HepG2 (cell line): Measurements from ENCODE around the gene ALDH1L2. TPM values are rescaled to one million over a fixed set of nuclear protein-coding genes. Genes with fewer than 3 reads are reported as not detected.

ENCODE experiments used
- ATAC-seq: fragments of 200-7000 bp; cut with Tn5 transposase; 3 replicates; pipeline ENCODE4 v1.9.1; 2020; ENCODE audit warnings: mild to moderate bottlenecking, moderate library complexity
- BruUV-seq: library from RNA; stranded (reverse); fragments of 400-500 nt; replicated peaks from 2 replicates; lab custom pipeline; 2021; lab: Mats Ljungman, UMichigan
- CTCF ChIA-PET: fragments of 300-600 bp; formaldehyde crosslinking; extraction: SDS; loops from one replicate; lab custom pipeline; 2021; ENCODE audit warnings: low total read pairs, inconsistent platforms, low intra/inter-chr PET ratio; lab: Yijun Ruan, JAX
- POLR2A ChIA-PET: fragments of 350-600 bp; sonication (Branson Sonifier 250); formaldehyde crosslinking; loops from one replicate; lab custom pipeline; 2020; ENCODE audit warnings: antibody characterized with exemption, inconsistent platforms; lab: Yijun Ruan, JAX
- DNase-seq: peaks from one replicate; pipeline ENCODE4 v3.0.0-alpha.2; 2015; ENCODE audit warnings: low spot score
- FAIRE-seq: peaks from 3 replicates; lab custom pipeline; 2011; peaks lifted over from hg19 to GRCh38; lab: Jason Lieb, UNC
- H2AFZ ChIP-seq: one replicate; pipeline ENCODE4 v1.6.1; 2011; ENCODE audit warnings: low read length, inconsistent platforms
- H3K27ac ChIP-seq: fragments of 300-600 bp; 3 replicates; pipeline ENCODE4 v1.8.0; 2011; ENCODE audit warnings: mixed run types, mild to moderate bottlenecking, mixed read lengths, low read length, inconsistent platforms; ENCODE audit not compliant: insufficient read depth; ENCODE audit errors: extremely low read length
- H3K27me3 ChIP-seq, 2 experiments: fragments of 200-600 bp in 1 of 2; 2 replicates in 1 of 2; 3 replicates in 1 of 2; pipeline versions ENCODE4 v1.6.0 to v1.8.0; 2011; ENCODE audit warnings: low read length in 2 of 2, mild to moderate bottlenecking in 2 of 2, moderate library complexity in 2 of 2, inconsistent platforms in 1 of 2; ENCODE audit not compliant: insufficient read depth in 2 of 2, control insufficient read depth in 1 of 2
- H3K36me3 ChIP-seq, 2 experiments: fragments of 200-600 bp in 1 of 2; replicated peaks in 1 of 2; 2 replicates in 1 of 2; 3 replicates in 1 of 2; pipeline versions ENCODE4 v1.5.1 to v1.8.0; 2011; ENCODE audit warnings: low read length in 2 of 2, inconsistent platforms in 1 of 2; ENCODE audit not compliant: insufficient read depth in 2 of 2, control insufficient read depth in 1 of 2
- H3K4me1 ChIP-seq: 2 replicates; pipeline ENCODE4 v1.5.1; 2012; ENCODE audit warnings: low read length, inconsistent platforms; ENCODE audit not compliant: insufficient read depth
- H3K4me2 ChIP-seq: 2 replicates; pipeline ENCODE4 v1.6.0; 2011; ENCODE audit warnings: low read depth, low read length, inconsistent platforms
- H3K4me3 ChIP-seq, 3 experiments: fragments of 200-600 bp in 1 of 3; sonication (generic), shearing (Covaris generic) in 1 of 3; replicated peaks in 1 of 3; 2 replicates each; pipeline ENCODE4 v1.5.1; 2011 to 2016; ENCODE audit warnings: low read length in 3 of 3, inconsistent platforms in 2 of 3, low read depth in 2 of 3, mild to moderate bottlenecking in 2 of 3, control low read depth in 1 of 3, mixed read lengths in 1 of 3; ENCODE audit not compliant: insufficient read depth in 1 of 3
- H3K79me2 ChIP-seq: one replicate; pipeline ENCODE4 v1.6.1; 2011; ENCODE audit warnings: low read length, inconsistent platforms; ENCODE audit not compliant: insufficient read depth
- H3K9ac ChIP-seq: 2 replicates; pipeline ENCODE4 v1.6.0; 2011; ENCODE audit warnings: mild to moderate bottlenecking, low read depth, low read length, inconsistent platforms; ENCODE audit not compliant: insufficient read depth
- H3K9me3 ChIP-seq: 2 replicates; pipeline ENCODE4 v1.5.1; 2012; ENCODE audit warnings: mild to moderate bottlenecking, low read length
- H4K20me1 ChIP-seq: 2 replicates; pipeline ENCODE4 v1.6.0; 2011; ENCODE audit warnings: inconsistent platforms, mild to moderate bottlenecking, low read length, moderate library complexity; ENCODE audit not compliant: insufficient read depth
- IKZF4 ChIP-seq: sonication (generic); formaldehyde crosslinking; IDR thresholded peaks from 2 replicates; pipeline ENCODE4 v1.5.1; 2020; ENCODE audit warnings: borderline replicate concordance, mild to moderate bottlenecking, low read depth, missing genetic modification reagents; ENCODE audit errors: not compliant biosample characterization
- KDM4B ChIP-seq: sonication (generic); formaldehyde crosslinking; IDR thresholded peaks from 2 replicates; pipeline ENCODE4 v1.4.0; 2020; ENCODE audit warnings: missing genetic modification reagents
- LCORL ChIP-seq, 2 experiments: fragments of 450-650 bp in 1 of 2; sonication (generic) in 1 of 2; formaldehyde crosslinking in 1 of 2; IDR thresholded peaks; 2 replicates each; pipeline versions ENCODE4 v1.5.0 to v1.6.1; 2017 to 2020; ENCODE audit warnings: antibody characterized with exemption in 1 of 2, missing genetic modification reagents in 1 of 2
- MED8 ChIP-seq: sonication (generic); formaldehyde crosslinking; IDR thresholded peaks from 2 replicates; pipeline ENCODE4 v1.8.1; 2023; ENCODE audit warnings: mild to moderate bottlenecking, missing genetic modification reagents; ENCODE audit not compliant: insufficient replicate concordance
- MTERF4 ChIP-seq: sonication (generic); formaldehyde crosslinking; IDR thresholded peaks from 2 replicates; pipeline ENCODE4 v1.8.0; 2023; ENCODE audit warnings: mild to moderate bottlenecking, missing genetic modification reagents
- NONO ChIP-seq, 2 experiments: fragments of 450-650 bp in 1 of 2; sonication (generic) in 1 of 2; formaldehyde crosslinking in 1 of 2; IDR thresholded peaks in 1 of 2; conservative IDR thresholded peaks in 1 of 2; 2 replicates each; pipeline versions ENCODE4 v1.6.1 to v1.8.0; 2017 to 2022; ENCODE audit warnings: mild to moderate bottlenecking in 1 of 2, missing genetic modification reagents in 1 of 2, moderate library complexity in 1 of 2
- PHB2 ChIP-seq: fragments of 450-650 bp; IDR thresholded peaks from 2 replicates; pipeline ENCODE4 v1.6.1; 2018; ENCODE audit not compliant: partially characterized antibody
- REXO4 ChIP-seq: sonication (generic); formaldehyde crosslinking; IDR thresholded peaks from 2 replicates; pipeline ENCODE4 v1.8.0; 2022; ENCODE audit warnings: missing genetic modification reagents, mild to moderate bottlenecking, borderline replicate concordance
- TEAD3 ChIP-seq: optimal IDR thresholded peaks from 2 replicates; pipeline ENCODE3; 2016; ENCODE audit warnings: borderline replicate concordance
- ZBTB42 ChIP-seq: sonication (generic); formaldehyde crosslinking; IDR thresholded peaks from 2 replicates; pipeline ENCODE4 v1.5.0; 2020; ENCODE audit warnings: mild to moderate bottlenecking, missing genetic modification reagents
- ZNF616 ChIP-seq: sonication (generic); formaldehyde crosslinking; IDR thresholded peaks from 2 replicates; pipeline ENCODE4 v1.5.0; 2020; ENCODE audit warnings: low read depth, mild to moderate bottlenecking, missing genetic modification reagents
- ZNF737 ChIP-seq: sonication (generic); formaldehyde crosslinking; IDR thresholded peaks from 2 replicates; pipeline ENCODE4 v1.5.0; 2020; ENCODE audit warnings: missing genetic modification reagents, mild to moderate bottlenecking, borderline replicate concordance
- ZNF790 ChIP-seq: sonication (generic); formaldehyde crosslinking; IDR thresholded peaks from 2 replicates; pipeline ENCODE4 v1.8.0; 2022; ENCODE audit warnings: missing genetic modification reagents, mild to moderate bottlenecking, borderline replicate concordance
- WGBS: methylation state at CpG from one replicate; pipeline ENCODE4 v1.1.6; 2017; ENCODE audit warnings: low lambda C conversion rate; 5-methylcytosine and 5-hydroxymethylcytosine counted together
- in situ Hi-C: cut with HindIII; loops from 2 replicates; pipeline ENCODE4 v1.10.0; 2017; ENCODE audit warnings: low pct_unique_long_range_greater_than_20kb; ENCODE audit not compliant: extremely low pct_ligation_motif_present
- intact Hi-C: fragments of 100-400 bp; cut with micrococcal nuclease; formaldehyde crosslinking; loops from one replicate; pipeline ENCODE4 v1.10.0; 2022; ENCODE audit not compliant: unreplicated experiment
- polyA plus RNA-seq, 8 experiments: library from polyadenylated mRNA; depleted of rRNA in 3 of 8; stranded (reverse) in 7 of 8; unstranded in 1 of 8; fragments of >200 nt; fragmentation: Illumina TruSeq in 4 of 8; extraction: Trizol in 4 of 8; gene quantifications; 2 replicates each; pipeline versions ENCODE4 v1.2.1 to v1.2.3, GENCODE V29; 2011 to 2016; ENCODE audit warnings: low read depth in 4 of 8, missing spikeins in 1 of 8, mixed read lengths in 1 of 8; ENCODE audit not compliant: insufficient read depth in 1 of 8
- total RNA-seq, 5 experiments: library from RNA; depleted of rRNA; stranded (reverse); fragments of >200 nt; fragmentation: Illumina TruSeq; extraction: Trizol; gene quantifications; 2 replicates each; pipeline ENCODE4 v1.2.3, GENCODE V29; 2016; ENCODE audit warnings: low read depth in 1 of 5
- TF ChIP-seq, protein P1 (sequence below): sonication (generic); formaldehyde crosslinking; IDR thresholded peaks from 2 replicates; pipeline ENCODE4 v1.9.0; 2021; ENCODE audit warnings: missing genetic modification reagents, borderline replicate concordance
- TF ChIP-seq, protein P2 (sequence below): sonication (generic); formaldehyde crosslinking; IDR thresholded peaks from 2 replicates; pipeline ENCODE4 v1.5.1; 2020; ENCODE audit warnings: missing genetic modification reagents, mild to moderate bottlenecking, borderline replicate concordance
- TF ChIP-seq, protein P3 (sequence below): sonication (generic); formaldehyde crosslinking; IDR thresholded peaks from 2 replicates; pipeline ENCODE4 v1.4.0; 2020; ENCODE audit warnings: missing genetic modification reagents, borderline replicate concordance

Gene ALDH1L2
- total and polyA plus RNA-seq, 2 of the 13 experiments (the other 11 are each of a cell fraction or from before 2014, with no cell fraction given) = 0.40 to 4.6 TPM

DNA sequence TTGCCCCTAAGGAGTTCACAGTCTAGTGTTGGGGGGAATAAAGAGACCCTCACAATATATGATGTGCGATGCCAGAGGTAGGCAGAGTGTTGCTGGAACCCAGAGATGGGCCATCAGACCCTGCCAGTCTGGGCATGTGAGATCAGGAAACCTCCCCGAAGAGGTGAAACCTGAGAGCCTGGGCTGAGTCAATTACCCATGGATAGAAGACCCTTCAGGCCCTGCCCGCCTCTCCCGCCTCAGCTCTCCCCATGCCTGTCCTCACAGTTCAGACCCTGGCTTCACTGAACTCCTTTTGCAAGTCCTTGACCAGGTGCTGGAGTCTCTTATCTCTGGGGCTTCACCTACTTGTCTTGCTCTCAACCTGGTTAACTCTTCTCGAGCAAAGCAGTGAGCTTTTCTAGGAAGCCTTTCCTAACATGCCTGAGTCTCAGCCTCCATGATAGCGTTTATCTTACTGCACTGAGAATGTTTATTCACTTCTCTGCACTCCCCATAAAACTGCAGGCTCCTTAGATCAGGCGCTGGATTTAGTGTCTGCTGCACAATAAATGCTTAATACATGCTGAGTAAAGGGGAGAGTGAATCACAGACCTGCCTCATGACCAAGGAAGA, 19.6 kb downstream of the ALDH1L2 start:
- no peaks in the 10 kb centered on the region for H3K36me3 ChIP-seq
- H3K9me3 ChIP-seq = no peaks in the 10 kb centered on the region
- WGBS = 73% methylated on average over 7 of the region's 7 CpGs
- CTCF ChIA-PET = no interaction called here
- in situ Hi-C loops (no loop called here), intact Hi-C loops (no loop called here)
- H2AFZ ChIP-seq = no peak overlapping the region
- no peak overlapping the region for H3K4me2 ChIP-seq
- no peaks in the 10 kb centered on the region for H3K79me2 ChIP-seq
- no peak overlapping the region for H3K9ac ChIP-seq
- DNase-seq (no peak), FAIRE-seq (no peak), ATAC-seq (no peak)
- no peaks in the 10 kb centered on the region for H4K20me1 ChIP-seq
- no TSS peak for BruUV-seq
- H3K4me1 ChIP-seq = no peaks in the 10 kb centered on the region
- no peak overlapping the region for H3K4me3 ChIP-seq
- POLR2A ChIA-PET = no interaction called here
- H3K27ac ChIP-seq = no peak overlapping the region
- no peaks in the 10 kb centered on the region for H3K27me3 ChIP-seq
- no peak for TF ChIP-seq MED8 (CRISPR knock-in tag)
- TF ChIP-seq ZNF616 (CRISPR knock-in tag) = no peak
- TF ChIP-seq REXO4 (CRISPR knock-in tag) = no peak
- no peak for TF ChIP-seq ZNF790 (CRISPR knock-in tag)
- TF ChIP-seq IKZF4 (CRISPR knock-in tag) = no peak
- TF ChIP-seq, protein P1, sequence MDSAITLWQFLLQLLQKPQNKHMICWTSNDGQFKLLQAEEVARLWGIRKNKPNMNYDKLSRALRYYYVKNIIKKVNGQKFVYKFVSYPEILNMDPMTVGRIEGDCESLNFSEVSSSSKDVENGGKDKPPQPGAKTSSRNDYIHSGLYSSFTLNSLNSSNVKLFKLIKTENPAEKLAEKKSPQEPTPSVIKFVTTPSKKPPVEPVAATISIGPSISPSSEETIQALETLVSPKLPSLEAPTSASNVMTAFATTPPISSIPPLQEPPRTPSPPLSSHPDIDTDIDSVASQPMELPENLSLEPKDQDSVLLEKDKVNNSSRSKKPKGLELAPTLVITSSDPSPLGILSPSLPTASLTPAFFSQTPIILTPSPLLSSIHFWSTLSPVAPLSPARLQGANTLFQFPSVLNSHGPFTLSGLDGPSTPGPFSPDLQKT (CRISPR knock-in tag) = no peak
- TF ChIP-seq, protein P2, sequence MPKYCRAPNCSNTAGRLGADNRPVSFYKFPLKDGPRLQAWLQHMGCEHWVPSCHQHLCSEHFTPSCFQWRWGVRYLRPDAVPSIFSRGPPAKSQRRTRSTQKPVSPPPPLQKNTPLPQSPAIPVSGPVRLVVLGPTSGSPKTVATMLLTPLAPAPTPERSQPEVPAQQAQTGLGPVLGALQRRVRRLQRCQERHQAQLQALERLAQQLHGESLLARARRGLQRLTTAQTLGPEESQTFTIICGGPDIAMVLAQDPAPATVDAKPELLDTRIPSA (CRISPR knock-in tag) = no peak
- TF ChIP-seq TEAD3 (CRISPR knock-in tag) = no peak
- no peak for TF ChIP-seq ZBTB42 (CRISPR knock-in tag)
- TF ChIP-seq KDM4B (CRISPR knock-in tag) = no peak
- TF ChIP-seq, protein P3, sequence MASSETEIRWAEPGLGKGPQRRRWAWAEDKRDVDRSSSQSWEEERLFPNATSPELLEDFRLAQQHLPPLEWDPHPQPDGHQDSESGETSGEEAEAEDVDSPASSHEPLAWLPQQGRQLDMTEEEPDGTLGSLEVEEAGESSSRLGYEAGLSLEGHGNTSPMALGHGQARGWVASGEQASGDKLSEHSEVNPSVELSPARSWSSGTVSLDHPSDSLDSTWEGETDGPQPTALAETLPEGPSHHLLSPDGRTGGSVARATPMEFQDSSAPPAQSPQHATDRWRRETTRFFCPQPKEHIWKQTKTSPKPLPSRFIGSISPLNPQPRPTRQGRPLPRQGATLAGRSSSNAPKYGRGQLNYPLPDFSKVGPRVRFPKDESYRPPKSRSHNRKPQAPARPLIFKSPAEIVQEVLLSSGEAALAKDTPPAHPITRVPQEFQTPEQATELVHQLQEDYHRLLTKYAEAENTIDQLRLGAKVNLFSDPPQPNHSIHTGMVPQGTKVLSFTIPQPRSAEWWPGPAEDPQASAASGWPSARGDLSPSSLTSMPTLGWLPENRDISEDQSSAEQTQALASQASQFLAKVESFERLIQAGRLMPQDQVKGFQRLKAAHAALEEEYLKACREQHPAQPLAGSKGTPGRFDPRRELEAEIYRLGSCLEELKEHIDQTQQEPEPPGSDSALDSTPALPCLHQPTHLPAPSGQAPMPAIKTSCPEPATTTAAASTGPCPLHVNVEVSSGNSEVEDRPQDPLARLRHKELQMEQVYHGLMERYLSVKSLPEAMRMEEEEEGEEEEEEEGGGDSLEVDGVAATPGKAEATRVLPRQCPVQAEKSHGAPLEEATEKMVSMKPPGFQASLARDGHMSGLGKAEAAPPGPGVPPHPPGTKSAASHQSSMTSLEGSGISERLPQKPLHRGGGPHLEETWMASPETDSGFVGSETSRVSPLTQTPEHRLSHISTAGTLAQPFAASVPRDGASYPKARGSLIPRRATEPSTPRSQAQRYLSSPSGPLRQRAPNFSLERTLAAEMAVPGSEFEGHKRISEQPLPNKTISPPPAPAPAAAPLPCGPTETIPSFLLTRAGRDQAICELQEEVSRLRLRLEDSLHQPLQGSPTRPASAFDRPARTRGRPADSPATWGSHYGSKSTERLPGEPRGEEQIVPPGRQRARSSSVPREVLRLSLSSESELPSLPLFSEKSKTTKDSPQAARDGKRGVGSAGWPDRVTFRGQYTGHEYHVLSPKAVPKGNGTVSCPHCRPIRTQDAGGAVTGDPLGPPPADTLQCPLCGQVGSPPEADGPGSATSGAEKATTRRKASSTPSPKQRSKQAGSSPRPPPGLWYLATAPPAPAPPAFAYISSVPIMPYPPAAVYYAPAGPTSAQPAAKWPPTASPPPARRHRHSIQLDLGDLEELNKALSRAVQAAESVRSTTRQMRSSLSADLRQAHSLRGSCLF (CRISPR knock-in tag) = no peak
- TF ChIP-seq PHB2 = no peak
- no peak for TF ChIP-seq LCORL (IDR thresholded peaks at IDR 0.05)
- no peak for TF ChIP-seq LCORL (CRISPR knock-in tag; IDR thresholded peaks at IDR 0.05)
- no peak for TF ChIP-seq NONO (IDR thresholded peaks at IDR 0.05)
- TF ChIP-seq NONO (CRISPR knock-in tag; conservative IDR thresholded peaks at IDR 0.05) = no peak
- no peak for TF ChIP-seq ZNF737 (CRISPR knock-in tag)
- TF ChIP-seq MTERF4 (CRISPR knock-in tag) = no peak
